NCI-H2227 treated with DMSO at 0.1 percent for 48 hours (cell line): ENCODE data around the gene DUOXA2.
"Not testable (repeated sequence)": the region's sequence is repeated elsewhere in the genome, so short reads cannot be mapped to it uniquely, and the experiment has no call there.

Experiments used
- DNase-seq: peaks from one replicate; lab custom pipeline; 2025; lab: John Stamatoyannopoulos, UW

DUOXA2 gene

DNA sequence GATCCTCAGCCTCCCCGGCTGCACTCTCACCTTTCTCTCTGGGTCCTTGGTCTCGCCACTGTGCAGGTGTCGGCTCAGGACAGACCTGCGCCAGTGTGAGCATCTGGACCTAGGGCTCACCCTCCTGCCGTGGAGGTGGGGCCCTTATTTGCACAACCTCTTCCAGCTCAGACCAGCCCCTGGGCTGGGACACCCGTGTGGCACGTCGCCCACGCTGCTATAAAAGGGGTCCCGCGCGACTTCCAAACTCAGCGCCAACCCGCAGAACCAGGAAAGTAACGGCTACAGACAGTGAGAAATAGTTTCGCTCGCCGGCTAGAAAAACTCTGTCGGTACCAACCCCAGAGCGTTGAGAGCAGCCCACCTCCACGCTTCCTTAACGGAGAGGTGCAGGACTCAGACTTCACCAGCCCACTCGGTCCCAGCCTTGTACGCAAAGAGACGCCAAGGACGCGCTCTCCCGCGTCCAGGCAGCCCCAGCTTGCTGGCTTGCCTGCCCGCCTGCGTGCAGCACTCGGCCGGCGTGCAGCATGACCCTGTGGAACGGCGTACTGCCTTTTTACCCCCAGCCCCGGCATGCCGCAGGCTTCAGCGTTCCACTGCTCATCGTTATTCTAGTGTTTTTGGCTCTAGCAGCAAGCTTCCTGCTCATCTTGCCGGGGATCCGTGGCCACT lies at the start of gene DUOXA2, which contains the start of gene DUOX2:
Gene DUOXA2 (plus strand): TSS at position 251 of the 675 bp plus-strand sequence. CDS start 280 bp downstream, at position 531.
Gene DUOX2 (minus strand): TSS at position 97 of the 675 bp plus-strand sequence. CDS start 761 bp downstream, outside the sequence.
- DNase-seq, result no peak

DNA sequence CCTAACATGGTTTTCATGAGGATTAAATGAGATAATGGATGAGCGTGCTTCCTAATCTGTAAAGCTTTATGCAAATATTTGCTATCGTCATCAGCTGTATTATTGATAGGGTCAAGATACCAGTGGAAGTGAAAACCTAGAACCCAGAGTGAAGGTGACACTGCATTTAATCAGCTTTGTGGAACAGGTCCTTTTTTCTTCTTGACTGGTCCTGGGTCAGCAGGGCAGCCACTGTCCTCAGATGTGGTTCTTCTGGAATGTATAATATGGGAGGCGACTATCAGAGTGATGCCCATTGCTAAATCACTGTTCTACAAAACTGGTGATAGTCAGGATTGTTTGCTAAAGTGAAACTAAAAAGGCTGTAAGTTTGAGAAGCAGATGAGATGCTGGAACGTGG lies 49.7 kb upstream of the DUOXA2 start:
- no peak for DNase-seq

DNA sequence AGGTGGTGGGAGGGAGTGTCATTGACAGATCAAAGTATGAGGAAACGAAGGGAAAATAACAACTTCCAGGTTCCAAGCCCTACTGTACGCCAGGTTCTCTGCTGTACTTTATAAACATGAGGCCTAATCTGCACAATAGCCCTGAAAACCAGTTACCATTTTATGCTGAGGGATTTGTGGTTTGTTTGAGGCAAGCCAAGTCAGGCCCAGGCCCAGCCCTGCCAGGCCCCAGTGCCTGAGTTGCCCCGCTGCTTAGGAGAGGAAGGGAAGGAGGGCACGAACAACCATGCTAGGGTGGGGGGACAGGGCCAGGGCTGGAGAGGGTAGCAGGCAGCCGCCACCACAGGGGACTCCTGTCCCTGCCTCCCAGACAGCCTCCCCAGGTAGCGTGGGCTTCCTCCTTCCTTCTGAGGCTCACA lies 44.2 kb upstream of the DUOXA2 start:
- DNase-seq, result not testable (repeated sequence)

DNA sequence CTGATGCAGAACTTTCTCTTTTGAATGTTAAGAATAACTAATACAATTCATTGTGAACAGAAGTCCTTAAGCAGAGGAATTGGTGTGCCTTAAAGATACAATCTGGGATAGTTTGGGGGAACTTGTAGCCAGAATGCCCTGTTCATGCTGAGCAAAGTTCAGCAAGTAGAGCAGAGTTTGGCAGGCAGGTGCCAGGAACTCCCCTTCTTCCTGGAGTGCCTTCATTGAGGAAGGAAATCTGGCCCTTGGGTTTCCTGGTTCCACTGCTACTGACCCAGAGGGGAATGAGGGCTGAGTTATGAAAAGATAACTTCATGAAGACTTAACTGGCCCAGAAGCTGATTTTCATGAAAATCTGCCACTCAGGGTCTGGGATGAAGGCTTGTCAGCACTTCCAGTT lies 40.5 kb upstream of the DUOXA2 start:
- DNase-seq, result not testable (repeated sequence)

DNA sequence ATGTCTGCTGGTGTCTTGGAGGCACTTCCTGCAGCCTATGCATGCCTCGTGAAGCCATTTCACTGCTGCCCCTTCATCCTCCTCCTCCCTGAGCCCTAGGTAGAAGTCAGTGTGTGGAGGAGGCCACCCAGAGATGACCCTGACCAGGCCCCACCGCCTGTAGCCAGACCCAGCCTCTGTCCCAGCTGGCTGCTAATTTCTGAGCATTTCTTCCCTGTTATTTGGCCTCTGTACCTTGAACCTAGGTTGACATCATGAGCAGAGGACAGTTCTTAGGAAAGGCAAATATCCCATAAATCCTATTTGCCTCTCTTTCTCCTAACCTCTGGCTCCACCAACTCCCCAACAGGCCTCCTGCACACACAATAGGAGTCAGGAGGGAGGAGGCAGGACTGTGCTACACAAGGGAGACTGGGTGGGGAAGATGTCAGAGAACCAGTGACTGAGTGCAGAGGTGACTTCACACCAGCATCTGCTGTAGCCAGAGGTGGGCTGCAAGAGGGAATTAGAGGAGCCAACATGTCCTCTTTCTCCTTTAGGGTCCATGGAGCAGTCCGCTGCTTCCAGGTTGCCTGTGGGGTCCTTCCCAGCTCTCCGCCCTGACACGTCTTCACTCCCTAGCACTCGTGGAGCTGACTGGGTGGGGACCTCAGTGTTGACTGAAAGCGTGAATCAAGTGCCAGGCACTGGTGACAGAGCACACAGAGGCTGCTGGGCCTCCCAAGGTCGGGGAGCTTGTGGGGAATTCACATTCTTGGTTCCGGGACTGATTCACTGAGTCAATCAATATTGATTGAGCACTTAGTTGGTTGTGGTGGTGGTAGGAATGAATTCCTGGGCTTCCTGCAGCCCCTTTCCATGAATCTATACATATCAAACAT lies 38.4 kb upstream of the DUOXA2 start:
- DNase-seq, result not testable (repeated sequence)

DNA sequence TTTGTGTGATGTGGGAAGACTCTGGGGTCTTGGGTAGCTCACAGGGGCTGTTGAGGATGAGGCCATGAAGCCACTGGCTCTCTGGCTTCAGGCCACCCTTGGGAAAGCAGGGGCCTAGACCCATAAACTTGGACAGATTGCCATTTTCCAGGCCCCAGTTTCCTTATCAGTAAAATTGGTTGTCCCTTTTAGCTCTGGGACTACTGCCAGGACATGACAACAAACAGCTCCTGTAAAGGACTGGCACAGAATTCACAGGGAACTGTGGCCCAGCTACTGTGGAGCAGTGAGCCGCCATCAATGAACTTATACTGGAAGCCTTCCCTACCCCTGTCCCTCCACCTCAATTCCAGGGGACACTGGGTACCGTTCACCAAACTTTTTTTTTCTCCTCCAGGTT lies 36.7 kb upstream of the DUOXA2 start:
- not testable (repeated sequence) for DNase-seq

DNA sequence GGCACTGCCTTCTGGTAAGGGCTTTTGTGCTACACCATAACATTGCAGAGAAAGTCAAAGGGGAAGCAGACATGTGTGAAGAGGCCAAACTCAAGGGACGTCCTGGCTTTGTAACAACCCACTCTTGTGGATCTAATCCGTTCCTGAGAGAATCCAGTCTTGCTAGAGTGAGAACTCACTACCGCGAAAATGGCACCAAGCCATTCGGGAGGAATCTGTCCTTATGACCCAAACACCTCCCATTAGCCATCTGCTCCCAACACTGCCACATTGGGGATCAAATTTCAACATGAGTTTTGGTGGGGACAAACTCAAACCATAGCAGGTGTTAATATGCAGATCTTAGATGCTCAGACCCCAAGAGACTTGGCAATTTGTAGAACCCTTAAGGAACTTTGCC lies 34.9 kb upstream of the DUOXA2 start:
- not testable (repeated sequence) for DNase-seq

DNA sequence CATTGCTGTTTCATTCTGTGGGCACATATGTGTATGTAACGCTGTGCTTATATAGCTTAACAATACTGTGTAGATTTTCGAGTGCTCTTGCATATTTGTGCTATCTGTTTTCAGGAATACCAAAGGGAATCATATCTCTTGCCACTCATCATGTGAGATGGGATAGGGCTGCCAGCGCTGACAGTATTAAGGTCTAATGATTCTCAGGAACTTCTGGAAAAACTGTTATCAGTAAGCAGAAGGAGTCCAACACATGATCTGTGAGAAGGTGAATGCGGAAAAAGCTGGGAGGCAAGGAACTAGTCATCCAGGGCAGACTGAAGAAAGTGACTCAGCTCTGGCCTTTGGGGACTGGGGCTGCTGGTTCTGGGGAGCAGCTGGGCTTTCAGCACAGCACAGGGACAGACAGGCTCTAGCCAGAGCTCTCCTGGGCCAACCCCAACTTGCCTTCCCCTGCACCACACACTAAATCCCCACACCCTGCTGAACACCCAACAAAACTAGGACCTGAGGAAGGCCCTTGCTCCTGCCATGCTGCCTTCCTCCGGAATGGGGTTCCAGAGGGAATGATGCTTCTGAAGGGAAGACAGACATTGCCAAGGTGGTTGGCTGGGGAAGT lies 34.4 kb upstream of the DUOXA2 start:
- DNase-seq, result not testable (repeated sequence)

DNA sequence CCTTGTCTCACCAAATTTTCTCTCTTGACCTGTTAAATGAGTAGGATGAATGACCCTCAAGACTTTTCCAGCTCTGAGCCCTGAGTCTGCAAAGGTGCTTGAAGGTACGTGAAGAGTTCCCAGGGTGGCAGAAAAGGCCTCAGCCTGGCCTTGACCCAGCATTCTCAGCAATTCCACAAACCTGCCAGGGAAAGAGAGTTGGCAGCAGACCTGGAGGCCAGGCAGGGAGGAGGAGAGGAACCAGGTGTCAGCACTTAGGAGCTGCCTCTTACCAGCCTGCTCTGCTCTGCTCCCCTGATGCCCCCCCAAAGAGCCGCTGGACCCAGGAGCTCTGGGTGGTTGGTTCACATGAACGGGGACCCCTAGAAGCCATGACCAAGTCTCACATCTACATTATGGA lies 33.5 kb upstream of the DUOXA2 start:
- not testable (repeated sequence) for DNase-seq

DNA sequence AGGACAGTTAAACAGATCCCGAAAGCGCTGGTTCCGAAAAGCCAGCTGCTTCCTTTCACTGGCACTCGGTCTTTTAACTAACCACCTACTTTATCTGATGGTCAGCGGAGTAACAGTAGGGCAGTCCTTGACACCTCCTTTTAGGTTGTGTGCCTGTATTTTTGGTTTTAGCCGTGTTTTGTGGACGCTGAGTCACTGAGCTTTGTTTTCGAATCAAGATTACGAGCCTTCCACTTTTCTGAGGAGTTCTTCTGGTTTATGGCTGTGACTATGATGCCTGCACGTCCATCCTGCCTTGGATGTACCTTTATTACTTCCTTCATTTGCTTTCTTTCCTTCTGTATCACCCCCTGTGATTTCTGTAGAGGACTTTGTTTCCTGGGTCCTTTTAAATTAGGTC lies 31.7 kb upstream of the DUOXA2 start:
- not testable (repeated sequence) for DNase-seq

DNA sequence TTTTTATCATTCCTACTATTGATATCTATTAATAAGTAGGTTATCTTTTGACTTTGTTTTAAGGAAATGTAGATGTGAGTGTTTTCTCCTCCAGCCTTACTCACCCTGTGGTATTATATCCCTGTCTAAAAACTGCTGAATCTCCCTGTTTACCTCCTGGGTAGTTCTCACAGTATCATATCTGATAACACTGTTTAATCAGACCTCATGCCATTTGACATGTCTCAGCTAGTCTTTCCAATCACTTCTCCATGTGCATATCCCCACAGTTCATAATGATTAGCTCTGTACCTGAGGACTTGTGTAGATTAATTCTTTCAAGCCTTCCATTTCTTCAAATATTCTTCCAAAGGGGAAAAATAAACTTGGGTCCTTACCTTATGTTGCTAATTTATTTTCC lies 30.9 kb upstream of the DUOXA2 start:
- no peak for DNase-seq

DNA sequence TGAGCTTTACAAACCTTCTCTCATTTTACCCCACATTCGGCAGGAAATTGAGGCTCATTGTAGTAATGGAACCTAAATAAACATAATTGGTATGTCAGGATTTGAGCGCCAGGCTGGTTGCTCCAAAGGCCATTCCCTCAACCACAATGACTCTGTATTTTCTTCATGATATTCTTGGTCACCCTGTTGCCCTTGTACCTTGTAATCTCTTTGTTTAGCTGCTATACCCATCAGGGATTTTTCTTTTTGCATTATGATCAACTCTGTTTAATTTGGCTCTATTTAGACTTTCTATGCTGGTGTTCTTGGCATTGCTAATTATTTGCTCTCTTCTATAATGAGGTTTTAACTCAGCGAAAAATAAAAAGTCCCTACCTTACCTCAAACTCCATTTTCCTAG lies 30.0 kb upstream of the DUOXA2 start:
- DNase-seq, result no peak

DNA sequence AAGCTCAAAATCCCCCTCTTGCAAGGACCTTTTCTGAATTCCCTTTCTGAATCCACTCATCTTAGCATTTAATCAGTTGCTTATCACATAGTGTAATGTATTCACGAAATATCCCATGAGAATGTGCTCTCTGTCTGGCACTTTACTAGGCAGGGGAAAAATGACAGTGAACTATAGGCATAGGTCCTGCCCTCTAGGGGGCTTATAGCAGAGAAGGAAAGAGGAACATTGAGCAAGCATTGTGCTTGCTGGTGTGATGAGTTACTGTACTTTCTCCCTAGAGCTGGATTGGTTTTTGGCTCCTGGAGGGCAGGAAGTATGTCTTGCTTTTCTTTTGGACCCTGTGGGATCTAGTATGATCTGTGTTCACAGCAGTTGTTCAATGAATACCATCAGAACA lies 26.6 kb upstream of the DUOXA2 start:
- no peak for DNase-seq

DNA sequence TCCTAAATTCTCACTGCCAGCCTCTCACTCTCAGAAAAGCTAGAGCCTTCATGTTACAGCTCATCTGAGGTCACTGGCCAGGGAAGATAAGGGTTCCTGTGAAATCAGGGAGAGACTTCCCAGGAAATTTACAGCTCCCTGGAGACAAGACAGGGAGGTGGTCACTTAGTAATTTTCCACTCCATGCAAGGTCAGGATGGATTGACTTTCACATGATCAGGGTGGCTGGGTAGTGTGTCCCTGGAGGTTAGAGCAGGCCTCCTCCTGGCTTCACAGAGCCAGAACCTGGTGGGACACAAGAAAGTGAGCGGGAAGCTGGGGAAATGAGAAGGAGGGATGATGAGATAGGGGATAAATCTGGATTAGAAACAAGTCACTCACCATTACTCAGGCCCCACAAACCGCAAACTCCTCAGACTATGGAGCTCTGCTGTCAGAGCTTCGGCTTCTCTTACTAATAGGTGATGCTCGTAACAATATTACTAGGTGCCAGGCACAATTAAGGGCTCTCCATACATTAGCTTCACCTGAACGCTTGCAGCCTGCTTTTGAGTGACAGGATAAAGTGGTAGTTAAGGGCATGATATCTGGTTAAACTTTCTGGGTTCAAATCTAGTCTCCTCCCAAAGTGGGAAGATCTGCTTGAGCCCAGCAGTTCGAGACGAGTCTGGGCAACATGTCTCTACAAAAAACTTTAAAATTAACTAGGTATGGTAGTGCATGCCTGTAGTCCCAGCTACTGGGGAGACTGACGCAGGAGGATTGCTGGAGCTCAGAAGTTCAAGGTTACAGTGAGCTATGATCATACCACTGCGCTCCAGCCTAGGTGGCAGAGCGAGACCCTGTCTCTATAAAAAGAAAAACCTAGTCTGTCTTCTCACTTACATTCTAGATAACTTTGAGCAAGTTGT lies 25.1 kb upstream of the DUOXA2 start:
- no peak for DNase-seq

DNA sequence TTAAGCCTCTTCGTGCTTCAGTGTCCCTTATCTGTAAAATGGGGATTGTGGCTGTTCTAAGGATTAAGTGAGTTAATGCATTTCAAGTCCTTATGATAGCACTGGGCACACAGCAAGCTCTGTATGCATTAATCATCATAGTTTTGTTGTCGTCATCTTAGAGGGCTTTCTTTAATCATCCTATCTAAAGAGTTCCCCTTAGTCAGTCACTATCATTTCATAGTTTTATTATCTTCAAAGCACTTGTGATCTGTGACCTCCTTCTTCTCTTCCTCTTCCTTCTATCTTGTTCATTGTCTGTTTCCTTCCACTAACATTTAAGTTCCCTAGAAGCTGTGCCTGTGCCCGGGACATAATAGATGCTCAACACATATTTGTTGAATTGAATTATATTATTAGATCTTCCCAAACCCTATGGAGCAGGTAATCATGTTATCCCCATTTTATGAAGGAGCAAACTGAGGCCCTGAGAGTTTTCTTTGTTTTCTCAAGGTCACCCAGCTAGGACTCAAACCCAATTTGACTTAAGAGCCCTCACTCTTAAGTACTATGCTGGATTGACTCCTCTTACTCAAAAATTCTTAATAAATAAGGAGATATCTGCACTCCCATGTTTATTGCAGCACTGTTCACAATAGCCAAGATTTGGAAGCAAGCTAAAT lies 24.3 kb upstream of the DUOXA2 start:
- no peak for DNase-seq

DNA sequence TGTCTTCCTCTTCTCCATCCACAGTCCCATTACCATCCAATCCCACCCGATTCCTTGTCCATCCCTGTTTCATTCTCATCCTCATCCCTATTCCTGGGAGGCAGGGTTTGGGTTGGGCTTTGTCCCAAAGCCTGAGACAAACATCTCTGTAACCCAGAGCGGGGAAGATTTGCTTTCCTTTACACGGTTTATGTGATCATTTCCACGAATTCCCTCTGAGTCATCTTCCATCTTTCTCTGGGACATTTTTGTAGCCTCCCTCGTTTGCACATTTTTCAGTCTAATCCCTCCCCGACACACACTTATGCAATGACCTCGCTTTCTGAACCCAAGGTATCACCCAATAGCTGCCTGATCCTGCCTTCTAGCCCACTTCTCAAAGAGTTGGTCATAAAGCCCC lies 23.0 kb upstream of the DUOXA2 start:
- DNase-seq, result no peak

DNA sequence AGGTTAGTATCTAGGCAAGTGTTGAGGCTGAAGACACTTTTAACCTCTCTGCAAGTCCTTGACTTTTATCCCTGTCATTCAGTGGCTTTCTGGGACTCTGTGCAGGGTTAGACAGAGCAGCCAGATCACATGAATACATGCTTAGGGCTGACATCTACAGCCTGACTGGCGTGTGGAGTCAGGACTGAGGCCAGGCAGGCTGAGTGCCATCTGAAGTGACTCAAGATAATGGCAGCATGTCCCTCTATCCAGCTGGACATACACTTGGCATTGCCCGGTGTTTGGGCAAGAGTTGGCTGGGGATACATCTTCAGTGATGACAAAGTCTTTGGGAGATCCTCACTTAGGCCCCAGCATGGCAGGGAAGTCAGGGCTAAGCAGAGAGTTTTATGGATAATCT lies 22.6 kb upstream of the DUOXA2 start:
- no peak for DNase-seq

DNA sequence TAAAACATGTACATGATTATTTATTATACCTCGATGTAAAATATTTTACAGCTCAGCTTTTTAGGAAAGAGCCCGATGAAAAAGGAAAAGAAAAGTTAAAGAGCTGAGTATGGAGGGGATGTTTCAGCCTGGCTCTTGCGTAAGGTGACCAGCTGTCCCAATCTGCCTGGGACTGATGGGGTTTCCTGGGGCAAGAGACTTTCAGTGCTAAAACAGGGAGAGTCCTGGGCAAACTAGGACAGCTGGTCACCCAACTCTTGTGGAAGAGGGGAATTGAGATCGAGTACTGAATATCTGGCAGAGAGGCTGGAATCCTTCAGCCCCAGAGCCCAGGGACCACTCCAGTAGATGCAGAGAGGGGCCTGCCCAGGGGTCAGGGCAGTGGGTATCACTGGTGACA lies 21.1 kb upstream of the DUOXA2 start:
- DNase-seq, result no peak

DNA sequence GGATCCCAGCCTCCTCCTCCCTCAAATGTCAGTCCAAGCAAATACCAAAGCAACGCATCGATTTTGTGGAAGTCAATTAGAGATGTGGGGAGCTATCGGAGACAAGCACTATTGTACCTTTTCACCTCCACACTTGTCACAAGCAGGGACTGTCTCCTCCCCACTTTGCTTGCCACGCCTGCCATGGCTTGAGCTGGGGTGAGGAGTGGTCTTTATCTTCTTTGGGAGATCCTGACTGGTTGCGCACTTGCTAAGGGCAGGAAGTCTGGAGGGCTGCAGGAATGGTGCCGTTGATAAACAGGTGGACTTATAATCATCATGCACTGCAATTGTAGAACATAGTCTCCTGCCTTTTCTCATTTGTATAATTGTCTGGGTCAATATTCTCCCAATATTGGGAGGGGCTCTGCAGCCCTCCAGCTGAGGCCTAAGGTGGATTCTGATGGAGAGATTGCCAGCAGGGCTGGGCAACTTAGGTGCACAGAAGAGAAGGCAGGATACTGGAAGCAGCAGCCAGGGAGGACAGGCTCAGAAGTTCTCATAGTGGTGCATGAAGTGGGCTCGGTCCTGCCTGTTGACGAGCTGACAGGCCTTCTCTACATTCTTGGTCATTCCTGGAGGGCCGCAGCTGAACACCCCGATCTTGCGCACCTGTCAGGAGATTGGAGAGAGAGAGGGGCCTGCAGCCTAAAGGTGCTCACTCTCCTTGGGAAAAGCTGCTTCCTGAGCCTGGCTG lies 20.3 kb upstream of the DUOXA2 start:
- no peak for DNase-seq

DNA sequence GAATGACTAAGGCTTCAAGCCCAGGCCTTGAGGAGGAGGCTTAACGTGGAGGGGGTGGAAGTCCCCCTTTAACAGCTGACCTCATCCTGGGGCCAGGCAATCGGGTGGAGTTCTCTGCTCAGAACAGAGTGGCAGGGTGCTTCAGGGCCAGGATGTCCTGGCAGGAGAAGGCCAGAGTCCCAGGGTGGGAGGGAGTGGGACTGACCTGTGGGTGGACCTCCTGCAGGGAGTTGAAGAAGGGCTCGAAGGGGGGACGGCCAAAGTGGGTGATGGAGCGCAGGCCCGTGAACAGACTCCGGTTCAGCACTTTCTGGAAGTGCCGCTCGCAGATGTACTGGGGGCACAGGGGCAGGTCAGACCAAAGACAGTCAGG lies 19.8 kb upstream of the DUOXA2 start:
- DNase-seq, result no peak
